HUDEP-2 (cell line): ENCODE results near the gene PDIA2.
"Not testable (repeated sequence)": the region's sequence is repeated elsewhere in the genome, so short reads cannot be mapped to it uniquely, and the experiment has no call there.

Experiments
- DNase-seq, 76 experiments: peaks; one replicate each; lab custom pipeline; 2025; ENCODE audit not compliant: unreplicated experiment in 76 of 76; lab: John Stamatoyannopoulos, UW

The PDIA2 gene

DNA sequence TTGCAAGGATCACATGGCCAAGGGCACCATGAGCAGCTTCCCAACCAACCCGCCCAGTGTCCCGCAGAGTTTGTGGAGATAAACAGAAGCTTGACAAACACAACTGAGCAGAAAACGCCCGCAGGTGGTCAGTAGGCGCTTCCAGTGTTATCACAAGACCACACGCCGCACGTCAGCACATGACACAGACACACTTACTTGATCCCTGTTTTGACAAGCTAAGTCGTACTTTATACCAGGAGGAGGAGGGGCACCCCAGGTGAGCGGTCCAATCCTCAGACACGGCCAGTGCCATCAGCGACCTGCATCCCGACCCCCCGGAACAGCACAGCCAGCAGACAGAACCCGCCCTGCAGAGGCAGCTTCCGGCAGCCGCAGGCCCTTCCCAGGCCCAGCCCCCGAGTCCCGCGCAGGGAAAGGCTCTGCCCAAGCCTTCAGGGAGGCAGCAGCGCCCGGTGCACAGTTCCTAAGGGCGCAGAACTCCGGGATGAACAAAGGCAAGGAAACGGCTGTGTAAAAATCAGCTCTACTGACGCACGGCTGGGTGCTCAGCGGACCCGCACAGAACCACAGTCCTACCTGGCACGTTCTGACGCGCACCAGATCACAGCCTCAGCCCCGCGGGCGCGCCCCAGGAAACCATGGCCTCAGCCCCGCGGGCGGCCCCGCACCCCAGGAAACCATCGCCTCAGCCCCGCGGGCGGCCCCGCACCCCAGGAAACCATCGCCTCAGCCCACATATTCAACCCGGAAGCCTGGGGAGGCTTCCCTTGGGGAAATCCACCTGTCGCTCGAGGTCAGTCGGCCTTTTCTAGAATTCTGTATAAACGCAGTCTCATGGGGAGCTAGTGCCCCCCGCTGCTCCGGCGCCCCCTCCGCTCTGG lies 41.7 kb downstream of the PDIA2 start:
- peak in 73 of 76 experiments; percentile 35 to 93 (median 72) for DNase-seq

DNA sequence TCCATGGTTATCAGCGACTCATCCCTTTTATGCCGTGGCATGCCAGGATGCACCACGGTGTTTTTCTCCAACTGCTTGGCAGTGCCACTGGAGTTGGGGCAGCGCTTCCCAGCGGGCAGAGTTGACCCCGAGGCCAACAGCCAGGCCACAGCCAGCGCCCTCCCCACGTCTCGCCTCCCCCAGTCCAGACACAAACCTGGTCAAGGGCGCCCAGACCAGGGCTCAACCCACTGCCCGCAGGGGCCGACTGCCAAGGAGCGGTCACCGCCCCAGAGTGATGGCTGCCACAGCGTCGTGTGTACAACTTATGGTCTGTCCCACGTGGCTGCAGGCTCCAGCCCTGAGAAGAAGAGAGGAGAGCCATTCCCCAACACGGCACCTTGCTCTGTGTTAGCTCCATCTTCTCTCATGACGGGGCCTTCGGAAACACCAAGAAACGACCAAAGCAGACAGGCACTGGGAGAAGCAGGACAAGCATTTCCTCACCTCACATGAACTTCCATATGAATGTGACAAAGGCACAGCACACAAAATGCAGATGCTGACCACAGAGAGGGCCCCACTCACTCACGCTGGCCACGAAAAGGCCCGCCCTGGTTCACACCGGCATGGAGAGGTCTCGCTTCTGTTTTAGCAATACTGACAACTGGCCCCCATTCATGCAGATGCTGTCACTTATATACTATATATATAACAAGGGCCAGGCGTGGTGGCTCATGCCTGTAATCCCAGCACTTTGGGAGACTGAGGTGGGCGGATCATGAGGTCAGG lies 42.6 kb downstream of the PDIA2 start:
- no peak for DNase-seq

DNA sequence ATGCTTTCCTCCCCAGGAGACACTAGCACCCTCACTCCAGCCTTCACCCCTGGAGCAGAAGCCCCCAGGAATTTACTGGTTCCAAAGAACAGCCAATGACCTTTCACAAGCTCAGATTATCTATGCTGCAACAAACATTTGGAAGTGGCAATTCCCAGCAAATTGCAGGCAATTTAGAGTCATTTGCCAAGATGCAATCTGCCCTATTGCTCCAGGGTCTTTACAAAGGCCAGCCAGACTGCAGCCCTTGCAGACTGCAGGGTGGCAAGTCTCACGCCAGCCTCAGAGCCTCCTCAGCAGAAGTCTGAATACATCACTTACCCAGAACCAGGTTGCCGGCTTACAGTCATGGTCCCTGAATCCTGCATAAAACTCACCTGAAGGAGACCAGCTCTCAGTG lies 47.8 kb downstream of the PDIA2 start:
- DNase-seq: no peak

DNA sequence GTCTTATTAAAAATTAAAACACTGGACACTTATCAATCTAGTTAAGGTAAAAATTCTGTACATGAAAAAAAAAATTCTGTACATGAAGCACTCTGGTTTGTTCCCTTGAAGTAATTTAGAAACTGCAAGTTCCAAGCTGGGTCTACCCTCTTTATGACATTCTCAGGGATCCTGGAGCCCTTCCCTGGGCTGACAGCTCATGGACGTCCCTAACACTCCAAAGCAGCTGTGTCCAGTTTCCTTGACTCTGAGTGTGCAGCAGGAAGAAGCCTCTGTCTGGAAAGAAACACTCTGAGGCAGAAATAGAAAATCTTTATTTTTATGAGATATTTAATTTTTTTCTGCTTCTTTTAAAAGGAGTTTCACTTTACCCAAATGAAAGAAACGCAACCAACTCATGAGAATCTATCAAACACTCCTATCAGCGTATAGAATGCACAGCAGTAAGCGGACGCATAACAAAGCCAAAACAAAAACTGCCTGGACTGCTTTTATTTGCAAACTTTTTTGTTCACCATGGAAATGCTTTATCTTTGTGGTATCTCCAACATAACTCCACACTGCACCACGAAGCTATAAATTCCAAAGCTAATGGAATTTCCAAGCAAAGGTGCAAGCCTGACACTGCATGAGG lies 48.3 kb downstream of the PDIA2 start:
- DNase-seq: not testable (repeated sequence)

DNA sequence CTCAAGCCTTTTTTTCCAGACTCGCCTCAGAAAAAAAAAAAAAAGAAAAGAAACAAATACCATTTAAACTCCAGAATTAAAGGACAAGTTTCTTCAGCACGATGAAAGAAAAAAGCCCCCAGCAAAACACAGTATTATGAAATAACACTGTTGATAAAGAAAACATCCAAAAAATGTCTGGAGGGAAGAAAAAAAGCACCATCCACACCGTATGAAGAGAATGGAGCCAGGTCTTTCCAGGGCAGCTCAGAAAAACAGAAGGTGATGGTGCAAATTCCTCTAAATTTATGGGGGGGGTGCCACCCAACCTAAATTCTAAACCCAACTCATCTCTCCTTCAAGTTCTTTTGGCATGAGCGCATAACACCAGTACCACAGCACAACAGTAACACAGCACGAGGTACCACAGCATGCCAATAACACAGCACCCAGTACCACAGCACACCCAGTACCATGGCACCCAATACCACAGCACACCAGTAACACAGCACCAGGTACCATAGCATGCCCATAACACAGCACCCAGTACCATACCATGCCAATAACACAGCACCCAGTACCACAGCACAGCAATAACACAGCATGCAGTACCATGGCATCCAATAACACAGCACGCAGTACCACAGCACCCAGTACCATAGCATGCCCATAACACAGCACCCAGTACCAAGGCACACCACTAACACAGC lies 50.6 kb downstream of the PDIA2 start:
- DNase-seq: no peak

DNA sequence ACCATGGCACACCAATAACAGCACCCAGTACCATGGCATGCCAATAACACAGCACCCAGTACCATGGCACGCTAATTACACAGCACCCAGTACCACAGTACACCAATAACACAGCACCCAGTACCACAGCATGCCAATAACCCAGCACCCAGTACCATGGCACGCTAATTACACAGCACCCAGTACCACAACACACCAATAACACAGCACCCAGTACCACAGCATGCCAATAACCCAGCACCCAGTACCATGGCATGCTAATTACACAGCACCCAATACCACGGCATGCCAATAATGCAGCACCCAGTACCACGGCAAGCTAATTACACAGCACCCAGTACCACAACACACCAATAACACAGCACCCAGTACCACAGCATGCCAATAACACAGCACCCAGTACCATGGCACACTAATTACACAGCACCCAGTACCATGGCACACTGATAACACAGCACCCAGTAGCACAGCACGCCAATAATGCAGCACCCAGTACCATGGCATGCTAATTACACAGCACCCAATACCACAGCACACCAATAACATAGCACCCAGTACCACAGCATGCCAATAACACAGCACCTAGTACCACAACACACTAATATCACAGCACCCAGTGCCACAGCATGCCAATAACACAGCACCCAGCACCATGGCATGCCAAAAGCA lies 51.3 kb downstream of the PDIA2 start:
- DNase-seq: not testable (repeated sequence)

DNA sequence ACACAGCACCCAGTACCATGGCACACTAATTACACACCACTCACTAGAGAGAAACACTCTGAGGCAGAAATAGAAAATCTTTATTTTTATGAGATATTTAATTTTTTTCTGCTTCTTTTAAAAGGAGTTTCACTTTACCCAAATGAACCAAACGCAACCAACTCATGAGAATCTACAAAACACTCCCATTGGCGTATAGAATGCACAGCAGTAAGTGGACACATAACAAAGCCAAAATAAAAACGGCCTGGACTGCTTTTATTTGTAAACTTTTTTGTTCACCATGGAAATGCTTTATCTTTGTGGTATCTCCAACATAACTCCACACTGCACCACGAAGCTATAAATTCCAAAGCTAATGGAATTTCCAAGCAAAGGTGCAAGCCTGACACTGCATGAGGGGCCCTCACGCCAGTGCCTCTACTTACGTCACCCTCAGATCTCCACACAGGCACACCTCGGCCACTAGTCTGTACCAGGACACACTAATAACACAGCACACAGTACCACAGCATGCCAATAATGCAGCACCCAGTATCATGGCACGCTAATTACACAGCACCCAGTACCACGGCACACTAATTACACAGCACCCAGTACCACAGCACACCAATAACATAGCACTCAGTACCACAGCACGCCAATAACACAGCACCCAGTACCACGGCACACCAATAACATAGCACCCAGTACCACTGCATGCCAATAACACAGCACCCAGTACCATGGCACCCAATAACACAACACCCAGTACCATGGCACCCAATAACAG lies 52.1 kb downstream of the PDIA2 start:
- not testable (repeated sequence) for DNase-seq

DNA sequence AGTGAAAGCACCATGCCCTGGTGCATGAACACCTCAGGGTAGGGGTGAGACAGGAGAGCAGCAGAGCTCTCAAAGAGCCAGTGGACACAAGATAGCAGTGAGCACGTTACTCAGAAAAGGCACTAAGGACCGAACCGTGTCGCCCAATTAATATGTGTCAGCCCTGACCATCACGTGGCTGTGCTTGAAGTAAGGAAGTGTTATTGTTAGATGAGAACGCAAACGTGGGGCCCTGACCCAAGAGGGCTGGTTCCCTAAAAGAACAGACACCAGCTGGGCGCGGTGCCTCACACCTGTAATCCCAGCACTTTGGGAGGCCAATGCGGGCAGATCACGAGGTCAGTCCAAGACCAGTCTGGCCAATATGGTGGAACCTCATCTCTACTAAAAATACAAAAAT lies 53.3 kb downstream of the PDIA2 start:
- DNase-seq: no peak
